ENCODE results near the gene SERPINE3. TPM values are rescaled to one million over a fixed set of nuclear protein-coding genes. Genes with fewer than 3 reads are reported as not detected.

Gene SERPINE3
- total RNA-seq, 4 donors from 2014 or later: 0.12 TPM; not detected in 3

GRCh38 chr13:51303882-51304281 lies 35.6 kb upstream of the SERPINE3 start:
- no peak for DNase-seq (ENCODE audit: low spot score in 2 of 2)
- no peak overlapping the region for H3K4me3 ChIP-seq (ENCODE audit: low read depth, poor library complexity, severe bottlenecking)
- intact Hi-C loops (cut with DNase I; ENCODE audit: low total_unique reads): no loop called here
- TF ChIP-seq POLR2A (IDR thresholded peaks at IDR 0.05): no peak
- TF ChIP-seq, protein P1, sequence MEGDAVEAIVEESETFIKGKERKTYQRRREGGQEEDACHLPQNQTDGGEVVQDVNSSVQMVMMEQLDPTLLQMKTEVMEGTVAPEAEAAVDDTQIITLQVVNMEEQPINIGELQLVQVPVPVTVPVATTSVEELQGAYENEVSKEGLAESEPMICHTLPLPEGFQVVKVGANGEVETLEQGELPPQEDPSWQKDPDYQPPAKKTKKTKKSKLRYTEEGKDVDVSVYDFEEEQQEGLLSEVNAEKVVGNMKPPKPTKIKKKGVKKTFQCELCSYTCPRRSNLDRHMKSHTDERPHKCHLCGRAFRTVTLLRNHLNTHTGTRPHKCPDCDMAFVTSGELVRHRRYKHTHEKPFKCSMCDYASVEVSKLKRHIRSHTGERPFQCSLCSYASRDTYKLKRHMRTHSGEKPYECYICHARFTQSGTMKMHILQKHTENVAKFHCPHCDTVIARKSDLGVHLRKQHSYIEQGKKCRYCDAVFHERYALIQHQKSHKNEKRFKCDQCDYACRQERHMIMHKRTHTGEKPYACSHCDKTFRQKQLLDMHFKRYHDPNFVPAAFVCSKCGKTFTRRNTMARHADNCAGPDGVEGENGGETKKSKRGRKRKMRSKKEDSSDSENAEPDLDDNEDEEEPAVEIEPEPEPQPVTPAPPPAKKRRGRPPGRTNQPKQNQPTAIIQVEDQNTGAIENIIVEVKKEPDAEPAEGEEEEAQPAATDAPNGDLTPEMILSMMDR (IDR thresholded peaks at IDR 0.05): no peak

DNA sequence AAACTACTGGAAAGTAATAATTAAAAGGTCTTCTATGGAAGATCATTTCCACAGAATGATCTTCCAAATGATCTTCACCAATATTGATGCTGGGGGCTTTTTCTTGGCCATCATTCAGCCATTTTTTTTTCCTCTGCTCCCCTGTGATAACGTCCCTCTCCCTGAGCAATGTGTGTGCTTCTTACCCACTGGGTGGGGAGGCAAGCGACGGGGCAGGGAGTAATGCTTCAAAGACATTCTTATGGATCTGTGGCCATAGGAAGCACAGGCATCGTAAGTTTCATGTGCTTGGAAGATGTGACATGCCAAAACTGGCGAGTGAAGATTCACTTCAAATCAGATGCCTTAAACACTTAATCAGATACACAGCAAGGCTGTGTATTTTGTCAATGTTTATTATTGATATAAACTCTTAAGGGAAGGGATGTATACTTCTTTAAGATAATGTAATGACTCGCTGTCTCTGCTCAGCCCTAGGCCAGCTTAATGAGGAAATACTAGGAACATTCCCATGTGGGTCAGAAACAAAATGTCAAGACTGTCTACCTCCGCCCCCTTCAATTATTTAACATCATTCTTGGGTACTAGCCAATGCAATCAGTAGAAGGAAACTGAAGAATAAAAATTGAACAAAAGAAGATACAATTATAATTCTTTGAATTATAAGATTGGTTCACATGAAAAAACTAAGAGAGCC lies 34.1 kb upstream of the SERPINE3 start:
- no peak for DNase-seq (ENCODE audit: low spot score in 2 of 2)
- WGBS, 2 donors: 71 to 75% methylated on average over 7 of the region's 7 CpGs
- TF ChIP-seq, protein P1 (IDR thresholded peaks at IDR 0.05): no peak
- TF ChIP-seq POLR2A (IDR thresholded peaks at IDR 0.05): no peak
- intact Hi-C loops (cut with DNase I; ENCODE audit: low total_unique reads): no loop called here
- H3K4me3 ChIP-seq (ENCODE audit: low read depth, poor library complexity, severe bottlenecking): no peak overlapping the region

GRCh38 chr13:51308781-51309180 lies 30.7 kb upstream of the SERPINE3 start:
- TF ChIP-seq, protein P1 (IDR thresholded peaks at IDR 0.05): no peak
- no peak for TF ChIP-seq POLR2A (IDR thresholded peaks at IDR 0.05)
- 69 to 70% methylated on average over 6 of the region's 6 CpGs for WGBS, 2 donors

GRCh38 chr13:51311231-51311630 lies 28.3 kb upstream of the SERPINE3 start:
- intact Hi-C loops (cut with DNase I; ENCODE audit: low total_unique reads): no loop called here
- H3K4me3 ChIP-seq (ENCODE audit: low read depth, poor library complexity, severe bottlenecking): no peak overlapping the region
- WGBS, 2 donors: 85 to 86% methylated on average over 2 of the region's 2 CpGs
- no peak for TF ChIP-seq POLR2A (IDR thresholded peaks at IDR 0.05)
- DNase-seq (ENCODE audit: low spot score in 2 of 2): no peak

More at GRCh38 chr13:51308781-51309180, 30.7 kb upstream of the SERPINE3 start:
- DNase-seq (ENCODE audit: low spot score in 2 of 2): no peak
- intact Hi-C loops (cut with DNase I; ENCODE audit: low total_unique reads): no loop called here
- H3K4me3 ChIP-seq (ENCODE audit: low read depth, poor library complexity, severe bottlenecking): no peak overlapping the region

DNA sequence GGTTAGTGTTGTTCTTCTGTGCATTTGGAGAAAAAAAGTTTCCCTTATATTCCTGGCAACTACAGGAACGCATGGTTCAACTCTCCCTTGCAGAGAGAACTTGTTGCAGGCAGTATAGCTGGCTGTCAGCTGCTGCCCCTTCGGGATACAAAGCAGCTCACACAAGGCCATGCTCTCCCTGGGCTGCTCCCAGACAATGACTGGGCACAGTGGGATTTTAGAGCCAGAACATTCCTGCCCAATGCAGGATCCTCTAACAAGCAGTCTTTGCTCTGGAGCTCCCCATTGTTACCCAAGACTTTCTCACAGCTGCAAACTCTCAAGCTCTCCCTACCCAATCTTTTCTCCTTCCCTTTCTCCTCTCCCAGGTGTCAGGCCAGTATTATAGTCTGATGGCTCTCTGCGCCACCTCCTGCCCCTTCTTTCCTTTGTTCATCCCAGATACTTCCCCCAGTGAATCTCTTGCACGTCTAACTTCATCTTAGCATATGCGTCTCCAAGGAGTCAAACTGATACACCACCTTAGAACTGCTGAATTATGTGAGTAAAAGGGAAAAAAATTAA lies 27.5 kb upstream of the SERPINE3 start:
- 90 to 91% methylated on average over 5 of the region's 5 CpGs for WGBS, 2 donors
- no peak overlapping the region for H3K4me3 ChIP-seq (ENCODE audit: low read depth, poor library complexity, severe bottlenecking)
- no peak for DNase-seq (ENCODE audit: low spot score in 2 of 2)
- TF ChIP-seq, protein P1 (IDR thresholded peaks at IDR 0.05): no peak
- TF ChIP-seq POLR2A (IDR thresholded peaks at IDR 0.05): no peak
- intact Hi-C loops (cut with DNase I; ENCODE audit: low total_unique reads): no loop called here

- no peak for TF ChIP-seq POLR2A (IDR thresholded peaks at IDR 0.05)
- TF ChIP-seq, protein P1 (IDR thresholded peaks at IDR 0.05): no peak
- intact Hi-C loops (cut with DNase I; ENCODE audit: low total_unique reads): no loop called here
- 73 to 76% methylated on average over 1 of the region's 1 CpG for WGBS, 2 donors
- no peak for DNase-seq (ENCODE audit: low spot score in 2 of 2)
- no peak overlapping the region for H3K4me3 ChIP-seq (ENCODE audit: low read depth, poor library complexity, severe bottlenecking)
Observed at GRCh38 chr13:51313619-51314018, 25.9 kb upstream of the SERPINE3 start.
